GM12892 (cell line): ENCODE measurements around the gene PRKCH.
"Not testable (repeated sequence)": the region's sequence is repeated elsewhere in the genome, so short reads cannot be mapped to it uniquely, and the experiment has no call there.

Source experiments
- DNase-seq: peaks from one replicate; pipeline ENCODE4 v3.0.0; 2011; ENCODE audit not compliant: insufficient read length
- FAIRE-seq: peaks from 2 replicates; lab custom pipeline; 2011; peaks lifted over from hg19 to GRCh38; lab: Jason Lieb, UNC
- POLR2A ChIP-seq: IDR thresholded peaks from 2 replicates; pipeline ENCODE4 v1.6.1; 2011; ENCODE audit warnings: low read depth, low read length, control low read depth
- POLR2AphosphoS5 ChIP-seq: IDR thresholded peaks from 2 replicates; pipeline ENCODE4 v1.6.1; 2011; ENCODE audit warnings: low read depth, low read length, control low read depth
- TAF1 ChIP-seq: IDR thresholded peaks from 2 replicates; pipeline ENCODE4 v1.6.1; 2011; ENCODE audit warnings: low read depth, mild to moderate bottlenecking, control low read depth, low read length, borderline replicate concordance

PRKCH gene

GRCh38 chr14:61456720-61457119 is 135.3 kb downstream of the PRKCH start:
- TF ChIP-seq POLR2A, result no peak
- TF ChIP-seq TAF1, result no peak
- peak; percentile 86 for FAIRE-seq
- peak; percentile 44 for DNase-seq

DNA sequence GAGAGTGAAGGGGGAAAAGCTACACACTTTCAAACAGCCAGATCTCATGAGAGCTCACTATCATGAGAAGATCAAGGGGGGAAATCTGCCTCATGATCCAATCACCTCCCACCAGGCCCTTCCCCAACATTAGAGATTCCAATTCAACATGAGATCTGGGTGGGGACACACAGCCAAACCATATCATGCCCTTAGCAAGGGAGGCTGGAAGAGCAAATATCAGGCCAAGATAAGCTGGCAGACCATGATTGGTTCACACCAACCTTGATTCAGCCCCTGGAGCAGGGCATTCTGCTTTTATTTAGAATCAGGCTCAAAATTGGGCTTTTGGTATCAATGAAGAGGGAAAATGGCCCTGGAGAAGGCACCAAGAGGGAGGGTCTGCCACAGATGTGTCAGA is 137.4 kb downstream of the PRKCH start:
- DNase-seq, result no peak
- TF ChIP-seq TAF1, result no peak
- TF ChIP-seq POLR2AphosphoS5, result no peak
- TF ChIP-seq POLR2A, result no peak
- FAIRE-seq, result no peak

DNA sequence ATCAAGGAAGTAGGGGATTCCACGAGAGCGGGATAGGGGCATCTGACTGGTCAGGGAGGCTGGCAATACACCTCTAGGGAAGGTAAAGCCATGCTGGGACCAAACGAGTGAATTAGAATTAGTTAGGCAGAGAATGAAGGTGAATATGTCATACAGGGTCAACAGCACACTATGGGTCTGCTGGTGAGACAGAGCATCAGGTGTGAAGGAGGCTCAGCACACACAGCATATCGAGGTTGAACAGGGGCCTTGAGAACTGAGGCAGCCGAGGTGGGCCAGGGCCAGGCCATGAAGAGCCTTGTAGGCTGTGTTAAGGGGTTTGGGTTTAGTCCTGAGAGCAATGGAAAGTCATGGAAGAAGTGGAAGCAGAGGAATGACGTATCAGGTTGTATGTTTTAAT is 137.8 kb downstream of the PRKCH start:
- no peak for TF ChIP-seq TAF1
- TF ChIP-seq POLR2AphosphoS5, result no peak
- TF ChIP-seq POLR2A, result no peak
- no peak for FAIRE-seq

GRCh38 chr14:61460063-61460462 is 138.7 kb downstream of the PRKCH start:
- FAIRE-seq, result no peak
- DNase-seq, result no peak
- no peak for TF ChIP-seq TAF1
- TF ChIP-seq POLR2A, result no peak
- TF ChIP-seq POLR2AphosphoS5, result no peak

More for the DNA sequence above, 137.8 kb downstream of the PRKCH start:
- no peak for DNase-seq

- TF ChIP-seq POLR2AphosphoS5 (no peak), TAF1 (no peak), POLR2A (no peak)
- FAIRE-seq (no peak), DNase-seq (no peak)
These were observed 139.6 kb downstream of the PRKCH start for GRCh38 chr14:61460718-61461611.

DNA sequence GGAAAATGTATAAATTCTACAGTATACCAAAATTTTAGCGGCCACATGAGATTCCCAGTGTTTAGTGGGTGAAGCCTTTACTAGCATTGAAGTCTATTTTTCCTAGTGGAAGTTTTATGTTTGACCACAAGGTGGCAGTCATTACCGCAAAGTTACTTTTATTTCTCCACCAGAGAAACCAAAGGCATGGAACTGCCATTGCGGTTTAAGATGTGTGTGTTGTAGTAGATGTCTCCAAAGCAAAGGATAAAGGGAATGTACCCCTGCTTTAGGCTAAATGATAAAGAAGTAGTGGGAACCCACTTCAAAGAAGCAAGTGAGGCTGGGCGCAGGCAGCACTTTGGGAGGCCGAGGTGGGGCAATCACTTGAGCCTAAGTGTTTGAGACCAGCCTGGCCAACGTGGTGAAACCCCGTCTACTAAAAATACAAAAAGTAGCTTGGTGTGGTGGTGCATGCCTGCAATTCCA is 140.5 kb downstream of the PRKCH start:
- no peak for DNase-seq
- FAIRE-seq, result peak; percentile 82

GRCh38 chr14:61462566-61463193 is 141.3 kb downstream of the PRKCH start:
- no peak for TF ChIP-seq POLR2AphosphoS5
- TF ChIP-seq POLR2A, result no peak
- no peak for TF ChIP-seq TAF1
- FAIRE-seq (no peak), DNase-seq (no peak)

More for the DNA sequence above, 140.5 kb downstream of the PRKCH start:
- no peak for TF ChIP-seq POLR2A
- no peak for TF ChIP-seq POLR2AphosphoS5

DNA sequence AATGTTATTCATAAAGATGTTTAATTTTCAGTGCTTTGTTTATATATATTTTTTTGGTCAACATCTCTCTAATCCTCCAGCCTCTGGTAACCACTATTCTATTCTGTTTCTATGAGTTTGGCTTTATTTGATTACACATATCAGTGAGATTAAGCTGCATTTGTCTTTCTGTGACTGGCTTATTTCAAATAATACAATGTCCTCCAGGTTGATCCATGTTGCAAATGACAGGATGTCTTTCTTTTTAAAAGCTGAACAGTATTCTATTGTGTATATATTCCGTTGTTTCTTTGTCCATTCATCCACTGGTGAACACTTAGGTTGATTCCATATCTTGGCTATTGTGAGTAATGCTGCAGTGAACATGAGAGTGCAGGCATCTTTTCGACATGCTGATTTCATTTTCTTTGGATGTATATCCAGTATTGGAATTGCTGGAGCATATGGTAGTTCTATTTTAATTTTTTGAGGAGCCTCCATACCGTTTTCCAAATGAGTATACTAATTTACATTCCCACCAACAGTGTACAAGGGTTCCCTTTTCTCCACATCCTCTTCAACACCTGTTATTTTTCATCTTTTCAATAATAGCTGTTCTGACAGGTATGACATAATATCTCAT is 142.4 kb downstream of the PRKCH start:
- DNase-seq (no peak), FAIRE-seq (no peak)
- no peak for TF ChIP-seq POLR2A
- TF ChIP-seq TAF1, result no peak
- no peak for TF ChIP-seq POLR2AphosphoS5

DNA sequence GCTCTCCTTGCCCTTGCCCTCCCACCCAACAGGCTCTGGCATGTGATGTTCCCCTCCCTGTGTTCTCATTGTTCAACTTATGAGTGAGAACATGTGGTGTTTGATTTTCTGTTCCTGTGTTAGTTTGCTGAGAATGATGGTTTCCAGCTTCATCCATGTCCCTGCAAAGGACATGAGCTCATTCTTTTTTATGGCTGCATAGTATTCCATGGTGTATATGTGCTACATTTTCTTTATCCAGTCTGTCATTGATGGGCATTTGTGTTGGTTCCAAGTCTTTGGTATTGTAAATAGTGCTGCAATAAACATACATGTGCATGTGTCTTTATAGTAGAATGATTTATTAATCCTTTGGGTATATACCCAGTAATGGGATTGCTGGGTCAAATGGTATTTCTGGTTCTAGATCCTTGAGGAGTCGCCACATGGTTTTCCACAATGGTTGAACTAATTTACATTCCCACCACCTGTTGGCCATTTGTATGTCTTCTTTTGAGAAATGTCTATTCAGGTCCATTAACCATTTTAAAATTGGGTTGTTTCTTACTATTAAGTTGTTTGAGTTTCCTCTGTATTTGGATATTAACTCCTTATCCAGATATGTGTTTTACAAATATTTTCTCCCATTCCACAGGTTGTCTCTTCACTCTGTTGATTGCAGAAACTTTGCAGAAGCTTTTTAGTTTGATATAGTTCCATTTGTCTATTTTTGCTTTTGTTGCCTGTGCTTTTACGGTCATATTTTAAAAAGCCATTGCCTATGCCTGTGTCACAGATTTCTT is 143.4 kb downstream of the PRKCH start:
- FAIRE-seq, DNase-seq: not testable (repeated sequence)

DNA sequence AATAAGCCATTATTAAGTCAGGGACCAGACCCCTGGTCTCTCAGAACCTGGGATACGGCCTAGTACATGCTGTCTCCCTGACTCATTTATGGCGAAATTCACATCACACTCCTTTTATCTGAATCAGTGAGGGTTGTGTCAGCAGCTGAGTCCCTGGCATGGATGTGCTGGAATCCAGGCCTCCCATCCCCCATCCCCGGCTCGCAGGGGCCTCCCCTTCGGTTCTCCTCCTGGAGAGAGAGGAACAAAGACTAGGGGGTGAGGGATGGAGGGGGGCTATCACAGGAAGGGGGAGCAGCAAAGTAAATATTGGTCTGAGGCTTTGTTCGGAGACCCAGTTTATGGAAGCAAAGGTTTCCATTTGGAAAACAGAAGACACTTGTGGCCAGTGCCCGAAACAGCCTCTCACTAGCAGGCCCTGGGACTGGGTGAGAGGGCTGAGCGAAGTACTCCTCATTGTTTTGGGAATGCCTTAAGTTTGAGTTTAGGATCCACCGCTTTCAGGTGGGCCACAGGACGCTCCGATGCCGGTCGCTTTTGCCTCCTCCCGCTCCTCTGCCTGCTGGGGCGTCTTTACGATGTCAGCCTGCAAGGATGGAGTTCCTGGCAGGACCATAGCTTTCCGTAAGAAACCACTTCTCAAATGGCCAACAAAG is 145.0 kb downstream of the PRKCH start:
- TF ChIP-seq POLR2AphosphoS5, result no peak
- no peak for TF ChIP-seq TAF1
- TF ChIP-seq POLR2A, result no peak
- FAIRE-seq, result no peak
- DNase-seq, result no peak
